Naive thymus-derived CD8-positive, alpha-beta T cell (primary cell): ENCODE results near the gene ARL8B. TPM values are rescaled to one million over a fixed set of nuclear protein-coding genes. Genes with fewer than 3 reads are reported as not detected.
A peak's percentile ranks its signal among the peaks of the same experiment; 100 is the strongest.

ENCODE experiments used
- ATAC-seq, 2 donors: fragments of 150-1000 bp; cut with Tn5 transposase in 1 of 2; sonication (Bioruptor Pico), chemical (Tn5 transposase) in 1 of 2; 1 replicate in 1 of 2; 2 replicates in 1 of 2; pipeline ENCODE4 v1.10.0; 2021; ENCODE audit warnings: mild to moderate bottlenecking in 2 of 2, moderate library complexity in 2 of 2
- POLR2A ChIA-PET: fragments of 350-600 bp; sonication (Branson Sonifier 250); formaldehyde crosslinking; loops from one replicate; lab custom pipeline; 2021; ENCODE audit warnings: antibody characterized with exemption; lab: Charles Lee
- DNase-seq, 10 donors: peaks; one replicate each; pipeline versions ENCODE4 v3.0.0 to v3.0.0-alpha.2; 2020 to 2022
- H3K27ac Mint-ChIP-seq, 10 donors: one replicate each; pipeline ENCODE4 v1.8.0; 2020 to 2022; ENCODE audit warnings: mild to moderate bottlenecking in 10 of 10, mixed read lengths in 10 of 10, moderate library complexity in 4 of 10, inconsistent platforms in 1 of 10
- H3K27me3 Mint-ChIP-seq, 5 donors: one replicate each; pipeline ENCODE4 v1.8.0; 2021 to 2022; ENCODE audit warnings: mixed read lengths in 5 of 5
- H3K36me3 Mint-ChIP-seq, 3 donors: one replicate each; pipeline ENCODE4 v1.8.0; 2020 to 2022; ENCODE audit warnings: mixed read lengths in 3 of 3, mild to moderate bottlenecking in 2 of 3, inconsistent platforms in 1 of 3
- H3K4me1 Mint-ChIP-seq, 4 donors: one replicate each; pipeline ENCODE4 v1.8.0; 2021 to 2022; ENCODE audit warnings: mixed read lengths in 4 of 4
- H3K4me3 Mint-ChIP-seq, 10 donors: one replicate each; pipeline ENCODE4 v1.8.0; 2020 to 2022; ENCODE audit warnings: mild to moderate bottlenecking in 10 of 10, mixed read lengths in 10 of 10, moderate library complexity in 6 of 10, inconsistent platforms in 1 of 10
- H3K9me3 Mint-ChIP-seq, 9 donors: one replicate each; pipeline ENCODE4 v1.8.0; 2020 to 2022; ENCODE audit warnings: mixed read lengths in 9 of 9, mild to moderate bottlenecking in 3 of 9, inconsistent platforms in 1 of 9, moderate library complexity in 1 of 9
- polyA plus RNA-seq, 3 donors: library from polyadenylated mRNA; unstranded; fragments of 300-500 nt; fragmentation: Illumina TruSeq; gene quantifications; one replicate each; pipeline ENCODE4 v1.2.3, GENCODE V29; 2021
- total RNA-seq, 8 experiments: library from RNA in 2 of 8; stranded (reverse) in 2 of 8; gene quantifications; one replicate each; pipeline ENCODE4 v1.2.3 and lab custom pipeline; 2021 to 2026

ARL8B gene
- total and polyA plus RNA-seq, 5 experiments from 2014 or later, result 40.4 to 57.8 (median 49.8) TPM

GRCh38 chr3:5116538-5116937 lies 5.6 kb upstream of the ARL8B start:
- ATAC-seq (no peak), DNase-seq (no peak)
- no peaks in the 10 kb centered on the region for H3K9me3 Mint-ChIP-seq
- POLR2A ChIA-PET, result no interaction called here
- no peaks in the 10 kb centered on the region for H3K27me3 Mint-ChIP-seq
- H3K4me1 Mint-ChIP-seq, result peaks cover 0 to 3% (median 2%) of the 10 kb centered on the region in 4 donors
- H3K36me3 Mint-ChIP-seq, result no peaks in the 10 kb centered on the region
- no peak overlapping the region for H3K4me3 Mint-ChIP-seq
- peak overlapping the region in 1 of 10 donors; percentile 2 for H3K27ac Mint-ChIP-seq

DNA sequence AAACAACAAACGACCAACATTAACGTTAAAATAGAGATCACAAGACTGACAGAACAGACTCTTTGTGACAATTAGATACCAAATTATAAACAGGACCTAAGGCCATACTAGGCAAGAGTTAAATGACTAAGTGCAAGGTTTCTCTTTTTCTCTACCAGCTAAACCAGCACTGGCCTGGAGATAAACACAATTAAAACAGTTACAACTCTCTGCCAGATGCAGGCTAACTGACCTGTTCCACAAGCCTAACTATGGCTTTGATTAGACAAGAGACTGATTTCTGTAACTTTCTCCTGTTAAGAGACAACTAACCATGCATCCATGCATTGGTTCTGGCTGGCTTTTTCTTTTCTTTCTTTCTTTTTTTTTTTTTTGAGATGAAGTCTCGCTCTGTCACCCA lies 1.6 kb upstream of the ARL8B start:
- POLR2A ChIA-PET, result interaction anchor here (1.1 kb wide), 1 partner anchor 10 kb away, joined by 7 read pairs; no protein-coding TSS in a partner anchor
- Mint-ChIP-seq H3K4me1 (peaks cover 18 to 37% (median 28%) of the 10 kb centered on the region in 4 donors), H3K27ac (no peak overlapping the region), H3K27me3 (no peaks in the 10 kb centered on the region), H3K4me3 (no peak overlapping the region), H3K9me3 (no peaks in the 10 kb centered on the region), H3K36me3 (peaks cover 0 to 4% (median 0%) of the 10 kb centered on the region in 3 donors)
- ATAC-seq (no peak), DNase-seq (no peak)

- POLR2A ChIA-PET, result interaction anchor here (0.6 to 2.1 kb wide), 5 partner anchors 65 to 1986 kb away, joined by 3 to 10 read pairs (median 4); no protein-coding TSS in a partner anchor
- peak in 7 of 10 donors; percentile 6 to 31 (median 19) for DNase-seq
- H3K4me1 Mint-ChIP-seq, result peaks cover 23 to 50% (median 47%) of the 10 kb centered on the region in 4 donors
- H3K9me3 Mint-ChIP-seq, result no peaks in the 10 kb centered on the region
- H3K27ac Mint-ChIP-seq, result peak overlapping the region; percentile 84 to 95 (median 90)
- H3K36me3 Mint-ChIP-seq, result peaks cover 0 to 8% (median 2%) of the 10 kb centered on the region in 3 donors
- H3K4me3 Mint-ChIP-seq, result peak overlapping the region; percentile 76 to 96 (median 91)
- peak; percentile 4 for ATAC-seq
- H3K27me3 Mint-ChIP-seq, result no peaks in the 10 kb centered on the region
Observed at GRCh38 chr3:5122741-5123706, 932 bp downstream of the ARL8B start.

DNA sequence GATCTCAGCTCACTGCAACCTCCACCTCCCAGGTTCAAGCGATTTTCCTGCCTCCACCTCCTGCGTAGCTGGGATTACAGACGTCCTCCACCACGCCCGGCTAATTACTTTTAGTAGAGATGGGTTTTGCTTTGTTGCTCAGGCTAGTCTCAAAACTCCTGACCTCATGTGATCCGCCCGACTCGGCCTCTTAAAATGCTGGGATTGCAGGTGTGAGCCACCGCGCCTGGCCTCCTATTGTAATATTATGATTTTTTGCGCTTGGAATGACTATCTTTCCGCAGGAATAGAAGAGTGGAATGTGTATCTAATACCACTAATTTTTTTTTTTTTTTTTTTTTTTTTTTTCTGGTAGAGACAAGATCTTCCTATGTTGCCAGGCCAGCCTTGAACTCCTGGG lies 1.8 kb downstream of the ARL8B start:
- peaks cover 25 to 56% (median 51%) of the 10 kb centered on the region in 4 donors for H3K4me1 Mint-ChIP-seq
- ATAC-seq (no peak), DNase-seq (no peak)
- H3K36me3 Mint-ChIP-seq, result peaks cover 0 to 12% (median 2%) of the 10 kb centered on the region in 3 donors
- POLR2A ChIA-PET, result interaction anchor here (1.6 to 2.1 kb wide), 2 partner anchors 64 to 73 kb away, joined by 3 to 10 read pairs; no protein-coding TSS in a partner anchor
- no peaks in the 10 kb centered on the region for H3K9me3 Mint-ChIP-seq
- peak overlapping the region; percentile 63 to 96 (median 80) for H3K4me3 Mint-ChIP-seq
- H3K27ac Mint-ChIP-seq, result peak overlapping the region in 9 of 10 donors; percentile 9 to 95 (median 75)
- H3K27me3 Mint-ChIP-seq, result no peaks in the 10 kb centered on the region

DNA sequence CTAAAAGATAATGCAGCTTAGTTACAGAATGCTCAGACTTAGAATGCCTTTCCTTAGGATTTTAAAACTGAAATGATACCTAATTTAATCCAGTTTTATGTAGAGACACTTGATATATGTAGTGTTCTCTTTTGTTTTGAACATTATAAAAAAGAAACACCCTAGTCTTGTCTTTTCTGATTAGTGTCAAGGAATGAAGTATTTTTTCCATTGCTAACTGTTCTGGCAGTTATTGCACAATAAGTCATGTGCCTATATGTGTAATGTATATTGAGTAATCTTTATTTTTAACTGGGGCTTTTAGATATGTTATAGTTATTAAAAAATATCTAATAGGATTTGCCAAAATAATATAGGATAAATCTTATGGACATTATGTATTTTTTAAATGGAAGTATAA lies 4.5 kb downstream of the ARL8B start:
- Mint-ChIP-seq H3K27me3 (no peaks in the 10 kb centered on the region), H3K36me3 (peaks cover 0 to 29% (median 2%) of the 10 kb centered on the region in 3 donors), H3K9me3 (no peaks in the 10 kb centered on the region), H3K4me3 (no peak overlapping the region), H3K27ac (peak overlapping the region in 2 of 10 donors; percentile 11 to 48), H3K4me1 (peaks cover 27 to 73% (median 61%) of the 10 kb centered on the region in 4 donors)
- DNase-seq (no peak), ATAC-seq (no peak)
- POLR2A ChIA-PET, result interaction anchor here (1.1 kb wide), 1 partner anchor 62 kb away, joined by 3 read pairs; no protein-coding TSS in a partner anchor

- peak overlapping the region in 5 of 10 donors; percentile 4 to 75 (median 26) for H3K27ac Mint-ChIP-seq
- POLR2A ChIA-PET, result no interaction called here
Observed at GRCh38 chr3:5128849-5129248, 6.8 kb downstream of the ARL8B start.

GRCh38 chr3:5133239-5134018 lies 11.3 kb downstream of the ARL8B start:
- H3K27me3 Mint-ChIP-seq, result no peaks in the 10 kb centered on the region
- peaks cover 0 to 25% (median 0%) of the 10 kb centered on the region in 3 donors for H3K36me3 Mint-ChIP-seq
- POLR2A ChIA-PET, result interaction anchor here (0.6 kb wide), 1 partner anchor 63 kb away, joined by 3 read pairs; no protein-coding TSS in a partner anchor
- peak overlapping the region; percentile 32 to 78 (median 62) for H3K27ac Mint-ChIP-seq
- DNase-seq (no peak), ATAC-seq (no peak)
- peaks cover 31 to 67% (median 60%) of the 10 kb centered on the region in 4 donors for H3K4me1 Mint-ChIP-seq
- no peak overlapping the region for H3K4me3 Mint-ChIP-seq
- no peaks in the 10 kb centered on the region for H3K9me3 Mint-ChIP-seq

More at GRCh38 chr3:5128849-5129248, 6.8 kb downstream of the ARL8B start:
- Mint-ChIP-seq H3K4me3 (no peak overlapping the region), H3K4me1 (peaks cover 27 to 75% (median 61%) of the 10 kb centered on the region in 4 donors), H3K9me3 (no peaks in the 10 kb centered on the region), H3K36me3 (peaks cover 0 to 36% (median 2%) of the 10 kb centered on the region in 3 donors), H3K27me3 (no peaks in the 10 kb centered on the region)
- ATAC-seq, result no peak
- no peak for DNase-seq

GRCh38 chr3:5134019-5134391 lies 11.9 kb downstream of the ARL8B start:
- peaks cover 30 to 68% (median 63%) of the 10 kb centered on the region in 4 donors for H3K4me1 Mint-ChIP-seq
- H3K27me3 Mint-ChIP-seq, result no peaks in the 10 kb centered on the region
- DNase-seq, result no peak
- H3K9me3 Mint-ChIP-seq, result no peaks in the 10 kb centered on the region
- H3K27ac Mint-ChIP-seq, result peak overlapping the region; percentile 53 to 78 (median 66)
- ATAC-seq, result no peak
- POLR2A ChIA-PET, result no interaction called here
- no peak overlapping the region for H3K4me3 Mint-ChIP-seq
- H3K36me3 Mint-ChIP-seq, result peaks cover 0 to 23% (median 0%) of the 10 kb centered on the region in 3 donors

- ATAC-seq, result no peak
- no peaks in the 10 kb centered on the region for H3K27me3 Mint-ChIP-seq
- H3K4me3 Mint-ChIP-seq, result no peak overlapping the region
- peaks cover 31 to 68% (median 66%) of the 10 kb centered on the region in 4 donors for H3K4me1 Mint-ChIP-seq
- H3K36me3 Mint-ChIP-seq, result peaks cover 0 to 20% (median 0%) of the 10 kb centered on the region in 3 donors
- POLR2A ChIA-PET, result interaction anchor here (0.9 kb wide), 1 partner anchor 13 kb away, joined by 3 read pairs; no protein-coding TSS in a partner anchor
- no peaks in the 10 kb centered on the region for H3K9me3 Mint-ChIP-seq
- DNase-seq, result no peak
- H3K27ac Mint-ChIP-seq, result peak overlapping the region; percentile 15 to 77 (median 62)
Observed at GRCh38 chr3:5134499-5134898, 12.4 kb downstream of the ARL8B start.

DNA sequence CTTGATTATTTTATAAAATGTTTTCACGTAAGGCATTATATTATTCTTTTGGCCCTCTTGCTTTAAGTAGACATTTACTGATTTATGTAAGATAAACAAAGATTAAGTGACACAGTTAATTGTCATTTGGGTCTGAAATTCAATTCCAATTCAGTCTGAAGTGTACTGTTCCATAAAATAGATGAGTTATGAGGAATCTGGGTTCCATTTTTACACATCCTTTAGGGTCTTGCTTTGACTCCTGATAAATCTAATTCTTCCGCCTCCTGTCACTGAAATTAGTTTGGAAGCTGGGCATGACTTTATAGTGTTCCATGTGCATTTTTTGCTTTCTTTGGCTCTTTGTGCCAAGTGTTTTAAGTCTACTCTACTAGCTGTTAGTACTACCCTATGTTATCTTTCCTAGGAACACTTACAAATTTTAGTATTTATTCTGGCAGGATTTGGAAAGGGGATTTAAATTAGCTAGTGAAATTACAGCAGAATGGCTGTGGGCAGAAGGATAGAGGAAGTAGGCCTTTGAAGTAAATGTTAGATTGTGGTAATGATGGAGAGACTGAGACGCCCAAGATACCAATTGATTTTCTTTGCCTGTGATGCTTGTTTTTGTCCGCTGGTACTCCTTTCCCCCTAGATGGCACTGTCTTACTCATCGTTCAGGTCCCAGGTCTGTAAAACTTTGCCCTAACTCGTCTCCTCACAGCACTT lies 14.3 kb downstream of the ARL8B start:
- peaks cover 42 to 78% (median 74%) of the 10 kb centered on the region in 4 donors for H3K4me1 Mint-ChIP-seq
- peaks cover 0 to 16% (median 6%) of the 10 kb centered on the region in 3 donors for H3K36me3 Mint-ChIP-seq
- DNase-seq (peak in 9 of 10 donors; percentile 12 to 69 (median 42)), ATAC-seq (peak; percentile 96)
- no peaks in the 10 kb centered on the region for H3K9me3 Mint-ChIP-seq
- H3K4me3 Mint-ChIP-seq, result peak overlapping the region in 1 of 10 donors; percentile 0
- POLR2A ChIA-PET, result no interaction called here
- no peaks in the 10 kb centered on the region for H3K27me3 Mint-ChIP-seq
- peak overlapping the region; percentile 11 to 90 (median 76) for H3K27ac Mint-ChIP-seq

DNA sequence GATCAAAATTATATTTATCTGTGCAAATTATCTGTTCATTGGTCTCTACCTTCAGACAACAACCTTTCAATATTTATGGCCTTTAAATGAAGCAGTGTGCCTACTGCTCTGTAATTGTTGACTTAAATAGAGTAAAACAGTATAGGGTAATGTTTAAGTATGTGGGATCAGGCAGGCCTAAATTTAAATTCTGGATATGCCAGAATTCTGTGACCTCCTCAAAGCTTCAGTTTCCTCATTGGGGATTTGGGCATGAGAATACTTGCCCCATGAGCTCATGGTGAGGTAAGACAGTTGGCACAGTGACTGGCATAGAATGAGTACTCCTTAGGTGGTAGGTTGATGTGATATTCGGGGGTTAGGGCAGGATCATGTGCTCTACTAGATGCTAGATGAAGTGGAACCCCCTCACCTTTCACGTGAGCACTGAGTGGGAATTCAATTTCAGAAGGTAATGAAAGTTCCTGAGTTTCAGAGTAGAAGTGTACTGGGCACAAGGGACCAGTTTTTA lies 14.9 kb downstream of the ARL8B start:
- DNase-seq (no peak), ATAC-seq (peak; percentile 15 to 26)
- H3K4me3 Mint-ChIP-seq, result peak overlapping the region in 1 of 10 donors; percentile 0
- peaks cover 0 to 18% (median 7%) of the 10 kb centered on the region in 3 donors for H3K36me3 Mint-ChIP-seq
- H3K27ac Mint-ChIP-seq, result peak overlapping the region; percentile 11 to 90 (median 76)
- H3K9me3 Mint-ChIP-seq, result no peaks in the 10 kb centered on the region
- H3K4me1 Mint-ChIP-seq, result peaks cover 43 to 83% (median 76%) of the 10 kb centered on the region in 4 donors
- H3K27me3 Mint-ChIP-seq, result no peaks in the 10 kb centered on the region
- POLR2A ChIA-PET, result no interaction called here
